ENCODE data around the gene ATP6V1G2.

ATP6V1G2 gene

GRCh38 chr6:31547727-31548543 is 1.5 kb upstream of the ATP6V1G2 start:
- DNase-seq (ENCODE audit: low spot score), result no peak

DNA sequence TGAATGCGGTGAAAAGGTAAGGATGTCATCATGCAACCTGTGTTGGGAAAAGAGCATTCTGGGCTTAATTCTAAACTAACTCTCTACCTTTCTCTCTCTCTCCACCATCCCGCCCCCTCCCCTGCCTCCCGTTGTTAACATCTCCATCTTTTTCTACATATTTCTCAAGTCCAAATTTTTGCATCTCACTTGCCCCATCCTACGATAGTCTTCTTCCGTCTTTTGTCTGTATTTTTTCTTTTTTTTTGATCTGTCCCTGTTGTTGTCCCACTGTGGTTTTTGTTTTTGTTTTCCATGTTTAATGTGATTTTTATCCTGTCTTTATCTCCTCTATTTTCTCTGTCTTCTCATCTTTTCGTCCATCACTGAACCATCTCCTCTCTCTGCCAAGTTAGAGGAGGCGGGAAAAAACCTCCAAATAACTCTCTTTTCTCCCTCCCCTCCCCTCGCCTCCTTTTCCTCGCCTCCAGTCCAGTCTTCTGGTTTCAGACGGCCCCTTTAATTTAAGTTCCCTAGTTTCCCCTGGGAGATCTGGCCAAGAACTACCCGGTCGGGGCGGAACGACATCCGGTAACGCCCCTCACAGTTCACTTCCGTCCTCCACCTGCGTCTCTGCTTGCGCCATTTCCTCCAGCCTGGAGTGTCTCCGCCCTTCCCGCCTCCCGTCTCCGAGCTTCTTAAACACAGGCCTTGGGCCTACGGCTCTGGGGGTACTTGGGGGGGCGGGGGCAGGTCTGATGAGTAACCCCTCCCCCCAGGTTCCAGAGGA is 734 bp upstream of the ATP6V1G2 start, which contains the start of gene NFKBIL1:
TSS of gene NFKBIL1 (plus strand) at position 651 of the 769 bp plus-strand sequence. CDS start at position 738, 87 bp downstream.
- peak; percentile 92 for DNase-seq (ENCODE audit: low spot score)

GRCh38 chr6:31545291-31545690 is 1.1 kb downstream of the ATP6V1G2 start:
- DNase-seq (ENCODE audit: low spot score), result no peak

GRCh38 chr6:31544676-31545075 is 1.7 kb downstream of the ATP6V1G2 start:
- DNase-seq (ENCODE audit: low spot score), result no peak

DNA sequence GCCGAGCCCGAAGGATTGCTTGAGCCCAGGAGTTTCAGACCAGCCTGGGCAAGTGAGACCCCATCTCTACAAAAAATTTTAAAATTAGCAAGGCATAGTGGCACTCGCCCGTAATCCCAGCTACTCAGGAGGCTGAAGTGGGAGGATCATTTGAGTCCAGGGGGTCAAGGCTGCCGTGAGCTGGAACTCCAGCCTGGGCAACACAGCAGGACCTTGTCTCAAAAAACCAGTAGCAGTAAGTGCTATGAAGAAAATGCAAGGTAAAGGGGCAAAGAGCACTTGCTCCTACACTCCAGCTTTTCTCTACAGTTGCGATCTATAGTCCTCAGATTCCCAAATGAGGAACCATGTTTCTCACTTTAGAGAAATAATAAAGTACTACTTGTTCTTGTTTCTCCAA is 2.8 kb downstream of the ATP6V1G2 start:
- DNase-seq (ENCODE audit: low spot score), result no peak

DNA sequence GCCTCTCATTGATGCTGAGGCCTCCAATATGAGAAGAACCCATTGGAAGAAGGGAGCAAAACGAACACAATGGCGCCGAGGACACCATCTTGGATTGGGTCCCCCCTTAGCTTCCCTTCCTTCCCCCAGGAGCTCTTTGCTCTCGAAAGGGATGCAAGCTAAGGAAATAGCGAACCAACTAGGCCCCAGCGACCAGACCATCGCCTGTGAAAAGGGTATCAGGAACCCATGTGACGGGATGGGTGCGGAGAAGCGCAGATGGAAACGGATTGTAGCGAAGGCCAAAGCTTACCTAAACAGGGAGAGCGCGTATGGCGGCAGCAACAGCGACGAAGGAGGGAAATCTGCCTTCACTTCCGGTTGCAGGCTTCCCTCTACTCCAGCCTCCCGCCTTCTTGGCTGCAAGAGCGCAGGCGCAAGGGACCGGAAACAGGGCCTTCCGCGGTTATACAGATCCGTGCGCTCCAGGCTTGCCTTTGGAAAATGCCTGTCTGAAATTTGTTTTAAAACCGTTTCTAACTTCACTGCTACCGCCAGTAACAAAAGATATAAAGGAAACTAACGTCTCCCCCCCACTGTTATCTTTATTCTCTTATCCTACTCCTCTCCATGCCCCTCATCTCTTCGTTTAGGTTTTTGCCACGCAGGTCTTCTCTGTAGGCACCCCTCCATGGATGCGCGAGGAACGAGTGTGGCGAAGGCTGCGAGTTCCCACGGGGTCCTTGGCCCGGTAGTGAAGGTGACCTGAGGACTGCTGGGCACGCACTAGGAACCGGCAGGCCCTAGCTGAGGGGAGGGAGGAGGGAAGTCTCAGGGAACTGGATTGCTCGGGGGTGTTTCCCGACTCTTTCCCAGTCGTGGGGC is 4.5 kb downstream of the ATP6V1G2 start, which contains the start of gene DDX39B:
TSS of gene DDX39B (minus strand) at position 346 of the 864 bp plus-strand sequence. CDS start 1,471 bp downstream, outside the sequence.
- peak; percentile 94 for DNase-seq (ENCODE audit: low spot score)

DNA sequence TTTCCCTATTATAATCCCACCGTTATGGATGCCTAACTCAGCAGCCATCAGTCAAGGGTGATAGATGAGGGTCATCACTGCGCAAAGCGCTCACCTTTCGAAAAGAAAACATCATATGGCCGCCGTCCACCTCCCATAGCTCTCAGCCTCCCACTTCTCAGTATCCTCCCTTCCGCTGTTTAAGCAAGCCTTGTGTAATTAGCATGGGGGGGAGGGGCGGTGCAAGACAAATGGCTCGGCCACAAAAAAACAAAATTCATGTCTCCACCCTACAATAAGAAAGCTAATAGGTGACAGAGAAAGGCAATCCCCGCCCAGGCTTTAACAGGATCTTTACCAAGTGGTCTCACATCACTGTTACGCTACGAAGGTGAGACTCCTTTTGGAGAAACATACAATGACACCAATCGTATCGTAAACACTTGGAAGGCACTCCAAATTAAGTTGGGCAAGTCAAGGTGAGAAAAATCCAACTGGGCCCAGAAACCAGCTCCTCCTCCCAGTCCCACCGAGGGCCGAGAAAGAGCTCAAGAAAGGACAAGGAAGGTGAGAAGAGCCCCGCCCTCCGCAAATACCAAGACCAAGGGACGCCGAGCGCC is 5.2 kb downstream of the ATP6V1G2 start:
- peak; percentile 35 for DNase-seq (ENCODE audit: low spot score)

DNA sequence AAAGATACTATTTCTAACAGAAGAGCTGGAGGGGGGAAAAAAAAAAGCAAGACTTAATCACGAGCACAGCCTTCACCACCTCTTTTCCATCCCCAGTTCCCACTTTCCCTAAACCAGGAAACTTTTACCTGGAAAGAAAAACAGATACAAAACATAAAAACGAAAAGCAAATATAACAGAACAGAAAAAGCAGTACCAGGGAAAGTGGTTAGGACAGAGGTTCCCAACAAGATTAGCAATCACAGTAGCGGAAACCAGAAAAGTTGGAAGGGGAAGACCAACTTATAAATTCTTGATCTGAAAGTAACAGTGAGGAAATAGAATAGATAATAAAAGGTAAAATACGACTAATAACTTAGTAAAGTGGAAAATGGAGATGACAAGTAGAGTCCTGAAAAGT is 5.8 kb downstream of the ATP6V1G2 start:
- no peak for DNase-seq (ENCODE audit: low spot score)

DNA sequence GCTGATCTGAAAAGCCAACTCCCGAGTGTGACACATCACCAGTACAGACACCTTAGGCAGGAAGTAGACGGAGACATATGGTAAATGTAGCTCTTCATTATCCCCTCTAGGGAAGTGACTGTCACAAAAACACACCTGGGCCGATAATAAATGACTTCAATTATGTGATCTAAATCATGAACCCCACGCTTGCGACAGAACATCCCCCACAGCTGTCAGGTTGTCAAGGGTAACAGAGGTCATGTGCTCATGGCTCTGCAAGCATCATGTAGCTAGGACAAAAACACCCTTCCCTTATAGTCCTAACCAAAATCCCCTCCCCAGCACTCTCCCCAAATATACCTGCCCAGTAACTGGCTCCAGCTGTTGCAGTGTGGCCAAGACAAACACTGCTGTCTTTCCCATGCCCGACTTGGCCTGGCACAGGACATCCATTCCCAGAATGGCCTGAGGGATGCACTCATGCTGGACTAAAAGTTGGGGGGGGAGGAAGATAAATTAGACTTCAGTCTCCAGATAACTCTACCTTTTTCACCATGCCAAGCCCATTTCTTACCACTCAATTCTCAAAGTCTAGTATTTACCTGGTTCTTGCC is 7.5 kb downstream of the ATP6V1G2 start:
- no peak for DNase-seq (ENCODE audit: low spot score)

DNA sequence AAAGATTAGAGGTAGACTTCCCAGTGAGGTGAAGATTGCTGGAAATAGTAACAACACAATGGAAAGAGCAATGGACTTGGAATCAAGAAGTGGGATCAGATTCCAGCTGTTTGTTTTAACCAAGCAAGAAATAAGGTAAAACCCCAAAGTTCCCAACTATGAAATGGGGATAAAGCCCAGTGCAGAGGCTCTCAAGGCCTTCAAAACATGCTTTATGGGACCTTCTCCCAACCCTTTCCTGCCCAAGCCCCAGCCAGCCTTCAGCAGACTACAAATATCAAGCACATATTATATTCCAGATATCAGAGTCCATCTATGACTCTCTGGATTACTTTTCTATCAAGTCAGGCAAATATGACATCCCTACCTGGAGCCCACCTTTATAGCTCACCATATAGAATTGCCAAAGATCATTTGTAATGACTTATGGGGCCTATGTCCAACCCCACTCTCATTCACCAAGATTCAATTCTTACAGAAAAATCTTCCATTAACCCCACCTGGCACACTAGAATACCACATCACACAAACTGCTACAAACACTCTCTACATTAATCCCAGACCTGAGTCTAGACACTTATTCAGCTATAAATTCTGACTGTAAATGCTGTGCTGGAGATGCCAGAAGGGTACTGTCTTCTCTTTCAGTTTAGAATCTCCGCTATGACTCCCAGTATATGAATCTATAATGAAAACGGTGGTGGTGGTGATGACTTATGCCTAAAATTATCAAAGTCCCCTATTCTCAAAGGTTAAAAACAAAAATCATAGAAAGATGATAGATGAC is 10.7 kb downstream of the ATP6V1G2 start:
- no peak for DNase-seq (ENCODE audit: low spot score)

GRCh38 chr6:31534521-31535040 is 11.8 kb downstream of the ATP6V1G2 start:
- no peak for DNase-seq (ENCODE audit: low spot score)

- no peak for DNase-seq (ENCODE audit: low spot score)
Measured at GRCh38 chr6:31534011-31534410, 12.4 kb downstream of the ATP6V1G2 start.

DNA sequence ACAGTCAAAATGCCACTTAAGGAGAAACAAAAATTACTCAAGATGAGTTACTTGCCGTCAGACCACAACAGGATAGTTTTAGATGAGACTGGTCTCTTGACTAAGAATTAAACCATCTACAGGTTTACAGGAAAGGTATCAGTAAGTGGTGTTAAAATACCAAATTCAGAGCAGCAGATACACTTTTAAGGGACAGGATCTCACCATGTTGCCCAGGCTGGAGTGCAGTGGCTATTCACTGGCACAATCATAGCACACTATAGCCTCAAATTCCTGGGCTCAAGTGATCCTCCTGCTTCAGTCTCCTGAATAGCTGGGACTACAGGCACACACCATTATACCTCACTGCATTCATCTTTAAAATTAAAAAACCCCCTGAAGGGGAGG is 13.0 kb downstream of the ATP6V1G2 start:
- no peak for DNase-seq (ENCODE audit: low spot score)

DNA sequence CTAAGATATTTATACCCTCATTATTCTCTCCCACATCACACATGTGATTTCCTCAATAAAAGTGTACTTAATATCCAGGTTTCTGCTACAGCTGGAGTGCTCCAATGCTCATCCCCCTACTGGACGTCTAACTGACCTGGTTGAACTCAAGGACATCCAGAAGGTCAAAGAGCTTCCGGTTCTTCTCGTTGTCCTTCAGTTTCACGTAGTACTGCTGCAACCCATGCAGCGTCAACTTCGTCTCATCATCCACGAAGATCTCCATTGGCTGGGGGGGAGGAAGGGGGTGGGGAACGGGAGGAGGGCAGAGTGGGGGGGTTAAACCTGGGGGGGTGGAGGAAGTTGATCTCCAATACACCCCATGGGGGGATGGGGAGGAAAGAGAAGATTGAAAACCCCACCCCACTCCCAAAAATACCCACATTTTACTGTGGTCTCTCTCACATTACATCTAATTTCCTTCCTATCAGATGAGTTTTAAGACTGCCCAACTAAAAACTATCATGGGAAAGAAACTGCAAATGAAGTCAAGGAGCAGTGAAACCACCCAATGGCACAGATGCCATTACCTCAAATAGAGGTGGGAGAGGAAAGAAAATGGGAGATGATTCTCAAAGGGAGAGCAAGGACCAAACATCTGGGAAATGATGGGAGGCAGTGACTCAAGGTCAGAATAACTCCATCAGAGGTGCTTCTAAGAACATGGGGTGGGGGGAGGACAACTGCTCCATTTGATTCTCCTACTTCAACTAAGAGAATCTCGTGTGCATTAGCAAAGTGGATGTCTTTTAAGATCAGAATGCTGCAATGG is 13.6 kb downstream of the ATP6V1G2 start:
- DNase-seq (ENCODE audit: low spot score), result no peak

- DNase-seq (ENCODE audit: low spot score), result no peak
Measured at GRCh38 chr6:31531771-31532643, 14.4 kb downstream of the ATP6V1G2 start.

GRCh38 chr6:31531162-31531561 is 15.2 kb downstream of the ATP6V1G2 start:
- DNase-seq (ENCODE audit: low spot score), result no peak

- DNase-seq (ENCODE audit: low spot score), result no peak
Measured at GRCh38 chr6:31530659-31531058, 15.7 kb downstream of the ATP6V1G2 start.

Data from hepatic stellate cell (primary cell).